ENCODE data around the gene P3H2. TPM values are rescaled to one million over a fixed set of nuclear protein-coding genes. Genes with fewer than 3 reads are reported as not detected.

Gene P3H2
- total RNA-seq, 3 donors from 2014 or later: 16.1 to 51.1 (median 44.1) TPM

DNA sequence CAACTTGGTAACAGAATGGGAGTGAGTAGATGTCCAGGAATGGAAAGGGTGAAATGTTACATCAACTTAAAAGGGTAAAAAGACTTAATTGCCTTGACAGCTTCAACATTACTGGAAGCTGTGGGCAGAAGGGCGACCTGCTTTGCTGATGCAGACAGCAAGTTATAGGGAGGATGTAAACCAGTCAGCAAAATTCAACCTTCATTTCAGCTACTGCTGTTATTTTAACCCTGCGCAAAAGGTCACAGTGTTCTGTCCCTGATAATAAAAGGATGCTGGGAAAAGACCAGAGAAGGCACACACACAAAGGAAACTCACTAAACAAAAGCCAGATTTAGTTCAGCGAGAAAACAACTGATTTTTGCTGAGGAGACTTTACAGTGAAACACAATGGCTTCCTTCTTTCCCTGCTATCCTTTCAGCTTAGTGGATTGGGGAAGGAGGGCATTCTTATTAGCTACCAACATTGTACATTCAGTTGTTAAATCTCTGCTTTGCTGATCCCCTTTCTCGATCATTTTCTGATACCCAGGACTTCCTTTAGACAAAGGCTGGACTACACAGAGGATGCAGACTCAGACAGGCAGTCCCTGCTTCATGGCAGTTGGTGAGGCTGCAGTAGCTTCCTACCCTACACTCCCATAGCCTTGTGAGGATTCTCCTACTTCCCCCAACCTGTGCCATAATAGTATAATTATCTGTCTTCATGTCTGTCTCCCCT is 62.0 kb downstream of the P3H2 start:
- no peak overlapping the region for H3K4me3 ChIP-seq

DNA sequence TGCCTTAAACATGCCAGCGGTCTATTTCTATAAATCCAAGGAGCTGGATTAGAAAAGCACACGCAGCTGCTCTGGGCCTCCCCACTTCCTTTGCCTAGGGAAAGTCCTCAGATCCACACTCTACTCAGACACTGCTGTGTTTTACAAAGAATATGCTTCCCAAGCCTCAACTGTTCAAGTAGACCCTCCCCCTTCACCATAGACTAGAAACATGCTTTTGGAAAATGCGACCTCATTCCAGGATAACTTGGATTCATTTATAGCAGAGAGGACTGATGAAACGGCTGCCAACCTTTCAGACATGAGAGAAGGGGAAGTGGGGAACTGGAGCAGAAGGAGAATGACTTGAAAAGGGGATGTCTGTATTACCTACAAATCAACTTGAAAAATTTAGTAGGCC is 64.0 kb downstream of the P3H2 start:
- Histone ChIP-seq H3K4me3 (no peak overlapping the region), H3K4me1 (ENCODE audit: low read depth) (no peaks in the 10 kb centered on the region), H3K36me3 (ENCODE audit: low read depth) (no peaks in the 10 kb centered on the region), H3K9me3 (no peaks in the 10 kb centered on the region)
- intact Hi-C loops (cut with DNase I, micrococcal nuclease): no loop called here
- DNase-seq: no peak
- TF ChIP-seq CTCF (IDR thresholded peaks at IDR 0.05): no peak
- no peak for ATAC-seq

More for the DNA sequence above, 62.0 kb downstream of the P3H2 start:
- Histone ChIP-seq H3K4me1 (ENCODE audit: low read depth) (no peaks in the 10 kb centered on the region), H3K36me3 (ENCODE audit: low read depth) (no peaks in the 10 kb centered on the region), H3K9me3 (no peaks in the 10 kb centered on the region)
- intact Hi-C loops (cut with DNase I, micrococcal nuclease): no loop called here
- DNase-seq: no peak
- no peak for ATAC-seq
- TF ChIP-seq CTCF (IDR thresholded peaks at IDR 0.05): no peak

GRCh38 chr3:190055773-190056172 is 64.9 kb downstream of the P3H2 start:
- Histone ChIP-seq H3K4me1 (ENCODE audit: low read depth) (no peaks in the 10 kb centered on the region), H3K4me3 (no peak overlapping the region), H3K36me3 (ENCODE audit: low read depth) (no peaks in the 10 kb centered on the region), H3K9me3 (no peaks in the 10 kb centered on the region)
- no peak for TF ChIP-seq CTCF (IDR thresholded peaks at IDR 0.05)
- peak; percentile 68 for ATAC-seq
- intact Hi-C loops (cut with DNase I, micrococcal nuclease): no loop called here
- no peak for DNase-seq

DNA sequence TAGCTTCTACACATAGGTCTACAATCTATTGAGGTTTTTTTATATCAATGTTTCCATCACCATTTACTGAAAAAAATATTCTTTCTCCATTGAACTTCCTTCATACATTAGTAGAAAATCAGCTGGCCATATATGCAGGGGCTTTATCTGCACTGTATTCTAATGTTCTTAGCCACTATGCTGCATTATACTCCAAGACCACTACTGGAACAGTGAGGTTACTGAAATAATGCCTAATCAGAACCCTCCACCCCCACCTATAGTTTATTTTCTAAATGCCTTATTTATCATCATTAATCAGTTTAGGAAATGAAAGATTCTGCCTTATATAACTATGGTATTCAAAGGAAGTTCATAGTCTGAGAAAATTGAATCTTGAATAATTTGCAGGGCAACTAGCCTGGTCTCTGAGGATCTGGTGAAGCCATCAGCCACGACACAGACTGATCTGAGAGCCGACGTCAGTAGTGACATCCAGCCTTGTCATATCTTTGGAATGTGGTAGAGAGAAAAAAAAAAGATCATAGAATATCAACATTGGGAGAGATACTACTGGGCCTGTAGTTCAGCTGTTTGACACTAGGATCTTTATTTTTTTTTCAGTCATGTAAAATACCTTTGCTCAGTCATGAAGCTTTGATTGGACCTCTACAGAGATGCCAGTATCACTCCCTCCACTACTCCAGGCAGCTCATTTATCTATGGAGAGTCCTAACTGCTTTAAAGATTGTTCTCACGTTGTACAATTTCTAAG is 66.6 kb downstream of the P3H2 start:
- ATAC-seq (no peak), DNase-seq (no peak)
- no peaks in the 10 kb centered on the region for H3K9me3 ChIP-seq
- no peaks in the 10 kb centered on the region for H3K36me3 ChIP-seq (ENCODE audit: low read depth)
- no peak for TF ChIP-seq CTCF (IDR thresholded peaks at IDR 0.05)
- no peak overlapping the region for H3K4me3 ChIP-seq
- intact Hi-C loops (cut with DNase I, micrococcal nuclease): no loop called here
- H3K4me1 ChIP-seq (ENCODE audit: low read depth): no peaks in the 10 kb centered on the region

DNA sequence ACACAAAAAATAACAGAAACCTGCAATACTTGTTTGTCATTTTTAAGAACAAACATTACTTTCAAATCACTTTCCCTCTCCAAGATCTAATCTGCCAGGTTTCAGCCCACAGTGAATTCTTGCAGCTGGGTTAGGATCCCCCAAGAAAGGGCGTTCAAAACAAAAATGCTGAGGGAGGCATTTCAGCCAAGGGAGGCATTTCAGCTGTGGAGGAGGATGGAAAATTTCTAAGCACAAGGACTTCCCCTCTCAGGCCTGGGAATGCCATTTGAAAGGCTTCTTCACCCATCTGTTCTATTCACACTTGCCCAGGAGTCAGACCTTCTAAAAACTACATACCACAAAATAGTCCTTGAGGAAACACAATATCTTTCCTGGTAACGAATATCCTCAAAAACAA is 69.1 kb downstream of the P3H2 start:
- no peak for TF ChIP-seq CTCF (IDR thresholded peaks at IDR 0.05)
- no peaks in the 10 kb centered on the region for H3K4me1 ChIP-seq (ENCODE audit: low read depth)
- no peaks in the 10 kb centered on the region for H3K9me3 ChIP-seq
- no peaks in the 10 kb centered on the region for H3K36me3 ChIP-seq (ENCODE audit: low read depth)
- intact Hi-C loops (cut with DNase I, micrococcal nuclease): no loop called here
- ATAC-seq (no peak), DNase-seq (no peak)
- H3K4me3 ChIP-seq: no peak overlapping the region
